Measurements from ENCODE around the gene EME2.
"Not testable (repeated sequence)": the region's sequence is repeated elsewhere in the genome, so short reads cannot be mapped to it uniquely, and the experiment has no call there.

The EME2 gene, protein sequence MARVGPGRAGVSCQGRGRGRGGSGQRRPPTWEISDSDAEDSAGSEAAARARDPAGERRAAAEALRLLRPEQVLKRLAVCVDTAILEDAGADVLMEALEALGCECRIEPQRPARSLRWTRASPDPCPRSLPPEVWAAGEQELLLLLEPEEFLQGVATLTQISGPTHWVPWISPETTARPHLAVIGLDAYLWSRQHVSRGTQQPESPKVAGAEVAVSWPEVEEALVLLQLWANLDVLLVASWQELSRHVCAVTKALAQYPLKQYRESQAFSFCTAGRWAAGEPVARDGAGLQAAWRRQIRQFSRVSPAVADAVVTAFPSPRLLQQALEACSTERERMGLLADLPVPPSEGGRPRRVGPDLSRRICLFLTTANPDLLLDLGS

DNA sequence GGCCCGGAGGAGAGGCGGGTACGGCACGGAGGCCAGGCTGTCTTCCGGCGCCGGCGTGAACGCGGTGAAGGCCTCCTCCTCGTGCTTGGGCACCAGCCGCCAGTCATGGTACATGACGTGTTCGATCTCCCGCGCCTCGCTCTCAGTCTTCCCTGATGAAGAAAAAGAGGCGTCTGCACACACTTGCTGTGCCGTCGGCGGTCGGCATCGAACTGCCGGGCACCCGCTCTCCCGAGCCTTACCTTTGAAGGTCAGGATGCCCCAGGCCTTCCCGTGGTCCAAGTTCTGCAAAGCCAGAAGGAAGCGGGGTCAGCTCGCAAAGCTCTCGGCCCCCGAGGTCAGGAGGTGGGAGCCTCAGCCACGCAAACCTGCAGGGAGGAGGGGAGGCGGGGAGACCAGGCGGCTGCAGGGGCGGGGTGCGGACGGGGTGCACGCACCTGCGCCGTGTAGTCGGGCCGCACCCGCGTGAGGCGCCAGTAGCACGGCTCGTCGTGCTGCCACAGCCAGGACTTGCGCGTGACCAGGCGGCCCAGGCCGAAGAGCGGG, at the start of gene EME2:
TSS of gene EME2 (plus strand) at position 449 of the 546 bp plus-strand sequence. CDS start 418 bp downstream, outside the sequence.
- Mint-ChIP-seq H3K36me3 (peaks cover 5% of the 10 kb centered on the region), H3K4me1 (peaks cover 9% of the 10 kb centered on the region), H3K4me3 (peak within 1 kb of the TSS; percentile 96), H3K9me3 (no peaks in the 10 kb centered on the region), H3K27me3 (no peaks in the 10 kb centered on the region), H3K27ac (peak within 1 kb of the TSS; percentile 99)

DNA sequence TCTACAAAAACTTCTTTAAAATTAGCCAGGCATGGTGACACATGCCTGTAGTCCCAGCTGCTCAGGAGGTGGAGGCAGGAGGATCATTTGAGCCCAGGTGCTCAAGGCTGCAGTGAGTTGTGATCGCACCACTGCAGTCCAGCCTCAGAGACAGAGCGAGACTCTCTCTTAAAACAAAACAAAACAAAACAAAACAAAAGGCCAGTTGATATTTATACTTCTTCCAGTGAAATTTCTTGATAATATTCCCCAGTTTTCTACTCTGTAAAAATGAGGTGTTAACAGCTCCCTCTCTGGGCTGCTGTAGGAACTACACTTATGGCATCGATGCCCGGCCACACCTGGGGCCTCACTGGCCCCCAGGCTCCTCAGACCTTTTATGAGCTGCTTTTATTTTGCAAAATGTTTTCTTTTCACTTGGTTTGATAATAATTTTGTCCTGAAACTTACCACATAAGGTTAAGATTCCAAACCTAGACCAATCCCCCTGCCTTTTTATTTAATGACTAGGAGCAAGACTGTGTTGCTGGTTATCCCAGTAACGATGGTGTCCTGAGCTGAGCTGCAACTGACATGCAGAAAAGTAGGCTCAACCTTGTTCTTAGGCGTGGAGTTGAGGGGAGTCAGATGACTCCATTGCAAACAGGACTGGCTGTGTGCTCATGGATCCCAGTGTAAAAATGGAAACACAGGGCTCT, 49.0 kb upstream of the EME2 start:
- no peaks in the 10 kb centered on the region for H3K9me3 Mint-ChIP-seq
- peaks cover 48% of the 10 kb centered on the region for H3K4me1 Mint-ChIP-seq
- H3K27me3 Mint-ChIP-seq: no peaks in the 10 kb centered on the region
- H3K27ac Mint-ChIP-seq: peak overlapping the region; percentile 30
- H3K36me3 Mint-ChIP-seq: peaks cover 3% of the 10 kb centered on the region
- no peak overlapping the region for H3K4me3 Mint-ChIP-seq

DNA sequence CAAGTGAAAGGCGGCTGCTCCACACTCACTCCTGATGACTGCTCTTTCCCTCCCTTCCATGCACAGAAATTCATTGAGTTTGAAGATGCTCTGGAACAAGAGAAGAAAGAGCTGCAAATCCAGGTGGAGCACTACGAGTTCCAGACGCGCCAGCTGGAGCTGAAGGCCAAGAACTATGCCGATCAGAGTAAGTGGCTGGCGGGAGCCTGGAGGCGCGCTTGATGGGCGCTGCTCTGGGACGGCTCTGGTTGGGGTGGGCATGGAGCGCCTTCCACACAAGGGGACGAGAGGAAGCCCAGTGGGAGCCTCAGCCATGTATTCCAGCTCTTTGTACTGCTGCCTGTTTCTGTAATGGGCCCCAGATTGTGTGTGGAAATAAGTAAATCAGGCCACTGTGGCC, 48.1 kb upstream of the EME2 start:
- H3K4me1 Mint-ChIP-seq: peaks cover 39% of the 10 kb centered on the region
- H3K9me3 Mint-ChIP-seq: no peaks in the 10 kb centered on the region
- H3K27ac Mint-ChIP-seq: no peak overlapping the region
- peaks cover 4% of the 10 kb centered on the region for H3K36me3 Mint-ChIP-seq
- H3K27me3 Mint-ChIP-seq: no peaks in the 10 kb centered on the region
- no peak overlapping the region for H3K4me3 Mint-ChIP-seq

DNA sequence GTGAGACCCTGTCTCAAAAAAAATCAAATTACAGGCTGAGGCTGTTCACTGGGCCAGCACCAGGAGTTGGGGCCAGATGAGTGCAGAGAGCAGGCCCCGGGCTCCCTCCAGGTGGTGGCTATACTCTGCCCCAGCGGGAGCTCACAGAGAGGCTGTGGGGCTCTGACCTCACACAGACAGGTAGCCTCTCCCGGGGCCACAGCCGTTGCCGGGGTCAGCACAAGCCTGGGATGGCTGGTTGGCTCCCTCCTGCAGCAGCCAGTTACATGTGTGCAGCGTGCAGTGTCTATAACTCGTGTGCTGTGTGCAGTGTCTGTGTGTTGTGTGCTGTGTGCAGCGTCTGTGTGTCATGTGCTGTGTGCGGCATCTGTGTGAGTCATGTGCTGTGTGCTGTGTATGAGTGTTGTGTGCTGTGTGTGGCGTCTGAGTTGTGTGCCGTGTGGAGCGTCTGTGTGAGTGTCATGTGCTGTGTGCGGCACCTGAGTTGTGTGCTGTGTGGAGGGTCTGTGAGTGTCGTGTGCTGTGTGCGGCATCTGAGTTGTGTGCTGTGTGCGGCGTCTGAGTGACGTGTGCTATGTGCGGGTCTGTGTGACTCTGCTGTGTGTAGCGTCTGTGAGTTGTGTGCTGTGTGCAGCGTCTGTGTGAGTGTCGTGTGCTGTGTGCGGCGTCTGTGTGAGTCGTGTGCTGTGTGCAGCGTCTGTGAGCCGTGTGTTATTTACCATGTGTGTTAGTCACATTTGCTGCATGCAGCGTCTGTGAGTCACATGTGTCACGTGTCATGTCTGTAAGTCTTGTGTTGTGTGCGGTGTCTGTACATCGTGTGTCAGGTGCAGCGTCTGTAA, 45.7 kb upstream of the EME2 start:
- Mint-ChIP-seq H3K27ac (peak overlapping the region; percentile 6), H3K36me3 (peaks cover 4% of the 10 kb centered on the region), H3K9me3 (no peaks in the 10 kb centered on the region), H3K4me3 (no peak overlapping the region), H3K4me1 (peaks cover 26% of the 10 kb centered on the region), H3K27me3 (no peaks in the 10 kb centered on the region)

DNA sequence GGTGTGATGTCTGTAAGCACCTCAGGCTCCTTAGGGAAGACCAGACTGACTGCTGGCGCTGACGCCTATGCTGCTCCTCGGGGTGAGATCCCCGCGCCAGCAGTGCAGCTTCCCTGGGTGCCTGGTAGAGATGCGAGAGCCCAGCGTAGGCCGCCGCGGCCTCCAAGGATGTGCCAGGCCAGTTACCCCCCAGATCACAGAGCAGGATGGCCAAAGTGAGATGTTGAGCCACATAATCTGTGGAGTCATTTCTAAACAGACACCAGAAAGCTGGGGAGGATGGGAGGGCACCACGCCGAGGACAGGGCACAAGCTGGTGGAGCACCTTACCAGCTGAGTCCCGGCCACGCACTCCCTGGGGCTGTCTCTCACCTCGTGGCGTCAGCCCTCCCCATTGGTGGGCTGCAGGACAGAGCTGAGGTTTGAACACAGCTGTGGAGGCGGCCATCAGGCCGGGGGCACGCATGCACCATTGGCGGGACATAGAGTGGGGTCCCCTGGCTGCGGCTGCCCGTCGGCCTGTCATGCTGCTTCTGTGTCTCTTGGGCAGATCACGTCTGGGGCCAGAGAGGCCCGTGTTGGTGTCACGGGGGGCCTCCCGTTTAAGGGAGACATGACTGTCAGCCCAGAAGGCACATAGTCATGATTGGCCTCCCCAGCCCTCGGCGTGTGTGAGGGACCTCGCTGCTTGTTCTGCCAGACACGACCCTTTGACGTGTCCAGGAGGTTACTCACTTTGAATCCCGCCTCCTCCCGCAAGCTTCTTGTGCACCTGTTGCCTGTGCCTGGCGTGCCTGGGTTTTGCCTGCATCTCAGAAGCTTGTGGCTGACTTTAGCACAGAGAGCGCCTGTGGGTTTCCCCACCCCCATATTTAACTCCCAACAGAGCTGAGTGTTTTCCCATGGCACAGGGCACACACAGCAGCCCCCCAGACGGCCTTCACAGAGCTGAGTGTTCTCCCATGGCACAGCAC, 44.7 kb upstream of the EME2 start:
- Mint-ChIP-seq H3K4me1 (peaks cover 16% of the 10 kb centered on the region), H3K27me3 (no peaks in the 10 kb centered on the region), H3K4me3 (no peak overlapping the region), H3K9me3 (no peaks in the 10 kb centered on the region), H3K36me3 (peaks cover 4% of the 10 kb centered on the region), H3K27ac (no peak overlapping the region)

DNA sequence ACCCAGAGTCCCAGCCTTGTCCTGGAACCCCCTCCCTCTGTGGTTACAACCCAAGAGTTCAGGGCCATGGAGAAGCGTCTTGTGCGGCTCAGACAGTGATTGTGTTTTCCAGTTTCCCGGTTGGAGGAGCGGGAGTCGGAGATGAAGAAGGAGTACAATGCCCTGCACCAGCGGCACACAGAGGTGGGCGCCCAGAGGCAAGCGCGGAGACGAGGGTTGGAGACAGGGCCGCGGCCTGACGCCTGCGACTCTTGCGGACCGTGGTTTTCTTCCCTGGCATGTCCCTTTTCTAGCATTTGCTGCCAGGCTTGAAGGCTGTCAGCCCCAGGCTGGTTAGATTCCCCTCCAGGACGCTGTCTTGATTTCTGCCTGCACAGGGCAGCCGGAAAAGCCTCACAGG, 43.6 kb upstream of the EME2 start:
- Mint-ChIP-seq H3K27ac (no peak overlapping the region), H3K27me3 (no peaks in the 10 kb centered on the region), H3K4me3 (no peak overlapping the region), H3K36me3 (peaks cover 4% of the 10 kb centered on the region), H3K4me1 (peaks cover 7% of the 10 kb centered on the region), H3K9me3 (no peaks in the 10 kb centered on the region)

DNA sequence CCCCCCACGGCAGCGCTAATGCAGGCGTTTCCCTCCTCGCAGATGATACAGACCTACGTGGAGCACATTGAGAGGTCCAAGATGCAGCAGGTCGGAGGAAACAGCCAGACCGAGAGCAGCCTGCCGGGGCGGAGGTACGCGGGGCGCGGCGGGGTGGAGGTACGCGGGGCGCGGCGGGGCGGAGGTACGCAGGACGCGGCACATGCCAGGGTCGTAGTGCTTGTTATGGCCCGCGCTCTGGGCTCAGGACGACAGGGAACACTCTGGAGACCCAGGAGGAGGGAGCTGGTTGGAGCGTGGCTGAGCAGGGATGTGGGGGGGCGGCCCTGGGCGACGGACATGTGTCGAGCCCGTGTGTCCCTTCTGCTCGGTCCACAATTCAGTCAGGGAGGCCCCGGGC, 43.2 kb upstream of the EME2 start:
- Mint-ChIP-seq H3K4me3 (no peak overlapping the region), H3K27me3 (no peaks in the 10 kb centered on the region), H3K27ac (no peak overlapping the region), H3K36me3 (peaks cover 4% of the 10 kb centered on the region), H3K9me3 (no peaks in the 10 kb centered on the region), H3K4me1 (peaks cover 7% of the 10 kb centered on the region)

DNA sequence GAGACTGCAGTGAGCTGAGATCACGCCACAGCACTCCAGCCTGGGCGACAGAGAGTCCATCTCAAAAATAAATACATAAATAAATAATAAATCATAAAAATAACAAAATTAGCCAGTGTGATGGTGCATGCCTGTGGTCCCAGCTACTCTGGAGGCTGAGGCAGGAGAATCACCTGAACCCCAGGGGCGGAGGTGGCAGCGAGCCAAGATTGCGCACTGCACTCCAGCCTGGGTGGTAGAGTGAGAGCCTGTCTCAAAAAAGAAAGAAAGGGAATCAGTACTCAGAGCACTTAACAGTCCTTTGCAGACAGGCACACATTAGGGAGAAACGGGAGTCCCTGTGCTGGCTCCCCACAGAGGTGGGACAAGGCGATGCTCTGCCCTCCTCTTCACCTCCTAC, 41.5 kb upstream of the EME2 start:
- Mint-ChIP-seq H3K36me3 (peaks cover 4% of the 10 kb centered on the region), H3K27ac (no peak overlapping the region), H3K4me1 (peaks cover 7% of the 10 kb centered on the region), H3K9me3 (no peaks in the 10 kb centered on the region), H3K4me3 (no peak overlapping the region), H3K27me3 (no peaks in the 10 kb centered on the region)

DNA sequence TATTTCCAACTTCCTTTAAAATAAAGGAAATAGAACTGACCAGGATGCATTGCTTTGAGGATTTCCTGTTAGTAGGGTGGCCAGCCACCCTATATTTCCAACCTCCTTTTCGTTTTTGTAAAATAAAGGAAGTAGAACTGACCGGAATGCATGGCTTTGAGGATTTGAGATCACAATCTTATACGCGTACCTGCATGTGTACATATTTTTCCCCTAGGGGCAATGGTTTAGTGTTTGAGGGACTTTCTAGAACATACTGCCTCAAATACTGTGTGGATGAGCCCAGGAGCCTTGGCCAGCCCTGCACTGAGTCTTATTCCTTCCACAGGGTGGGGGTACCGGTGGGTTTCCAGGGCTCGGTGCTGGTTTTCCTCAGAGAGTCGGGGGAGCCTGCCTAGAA, 41.0 kb upstream of the EME2 start:
- no peaks in the 10 kb centered on the region for H3K27me3 Mint-ChIP-seq
- no peaks in the 10 kb centered on the region for H3K9me3 Mint-ChIP-seq
- H3K27ac Mint-ChIP-seq: no peak overlapping the region
- no peak overlapping the region for H3K4me3 Mint-ChIP-seq
- H3K36me3 Mint-ChIP-seq: peaks cover 4% of the 10 kb centered on the region
- peaks cover 7% of the 10 kb centered on the region for H3K4me1 Mint-ChIP-seq

DNA sequence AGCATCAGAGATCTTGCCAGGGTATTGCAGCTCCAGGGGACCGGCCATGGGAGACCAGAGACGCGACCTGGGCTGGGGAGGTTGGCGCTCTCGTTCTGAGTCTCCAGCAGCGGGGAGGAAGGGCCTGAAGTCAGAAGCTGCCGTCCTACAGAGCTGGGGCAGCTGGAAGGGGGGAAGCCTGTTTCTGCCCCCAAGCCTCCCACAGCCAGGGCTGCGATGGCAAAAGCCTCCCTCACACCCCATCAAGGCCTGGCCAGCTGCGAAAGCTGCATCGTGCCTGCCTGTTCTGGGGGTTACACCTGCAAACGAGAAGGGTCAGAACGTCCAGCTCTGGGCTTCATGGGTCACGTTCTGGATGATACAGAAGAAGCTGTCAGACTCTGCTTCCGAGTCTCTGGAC, 40.5 kb upstream of the EME2 start:
- Mint-ChIP-seq H3K27ac (no peak overlapping the region), H3K27me3 (no peaks in the 10 kb centered on the region), H3K4me1 (peaks cover 4% of the 10 kb centered on the region), H3K4me3 (no peak overlapping the region), H3K9me3 (no peaks in the 10 kb centered on the region), H3K36me3 (peaks cover 1% of the 10 kb centered on the region)

DNA sequence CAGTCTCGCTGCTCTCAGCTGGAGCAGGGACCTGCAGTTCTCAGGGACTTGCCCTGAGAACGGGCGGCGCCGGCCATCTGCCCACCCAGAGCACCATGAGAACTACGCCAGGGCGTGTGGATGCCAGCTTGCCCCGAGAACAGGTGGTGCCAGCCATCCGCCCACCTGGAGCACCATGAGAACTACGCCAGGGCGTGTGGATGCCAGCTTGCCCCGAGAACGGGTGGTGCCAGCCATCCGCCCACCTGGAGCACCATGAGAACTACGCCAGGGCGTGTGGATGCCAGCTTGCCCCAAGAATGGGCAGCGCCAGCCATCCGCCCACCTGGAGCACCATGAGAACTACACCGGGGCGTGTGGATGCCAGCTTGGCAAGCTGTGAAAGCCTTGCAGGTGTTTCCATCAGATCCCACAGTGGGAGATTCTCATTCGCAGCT, 40.0 kb upstream of the EME2 start:
- not testable (repeated sequence) for H3K27me3 Mint-ChIP-seq, H3K36me3 Mint-ChIP-seq, H3K4me3 Mint-ChIP-seq, H3K27ac Mint-ChIP-seq, H3K4me1 Mint-ChIP-seq, H3K9me3 Mint-ChIP-seq

DNA sequence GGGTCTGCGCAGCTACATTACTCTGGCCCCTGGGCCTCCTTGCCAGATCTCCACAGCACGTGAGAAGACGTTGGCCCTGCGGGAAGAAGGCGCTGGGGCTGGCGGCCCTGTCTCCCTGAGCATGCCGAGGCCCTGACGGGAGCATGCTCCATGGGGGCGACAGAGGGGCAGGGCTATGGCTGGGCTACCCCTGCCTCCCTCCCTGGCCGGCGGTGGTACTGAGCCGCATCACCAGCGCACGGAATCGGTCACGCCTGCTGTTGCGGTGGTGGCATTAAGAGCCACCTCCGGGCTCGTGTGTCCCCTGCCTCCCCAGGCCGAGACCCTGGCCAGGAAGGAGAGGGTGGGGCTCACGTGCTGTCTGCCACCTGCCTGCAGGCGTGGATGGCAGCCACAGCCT, 38.5 kb upstream of the EME2 start:
- Mint-ChIP-seq H3K27me3 (no peaks in the 10 kb centered on the region), H3K4me3 (no peak overlapping the region), H3K27ac (no peak overlapping the region), H3K9me3 (no peaks in the 10 kb centered on the region), H3K36me3 (no peaks in the 10 kb centered on the region), H3K4me1 (no peaks in the 10 kb centered on the region)

DNA sequence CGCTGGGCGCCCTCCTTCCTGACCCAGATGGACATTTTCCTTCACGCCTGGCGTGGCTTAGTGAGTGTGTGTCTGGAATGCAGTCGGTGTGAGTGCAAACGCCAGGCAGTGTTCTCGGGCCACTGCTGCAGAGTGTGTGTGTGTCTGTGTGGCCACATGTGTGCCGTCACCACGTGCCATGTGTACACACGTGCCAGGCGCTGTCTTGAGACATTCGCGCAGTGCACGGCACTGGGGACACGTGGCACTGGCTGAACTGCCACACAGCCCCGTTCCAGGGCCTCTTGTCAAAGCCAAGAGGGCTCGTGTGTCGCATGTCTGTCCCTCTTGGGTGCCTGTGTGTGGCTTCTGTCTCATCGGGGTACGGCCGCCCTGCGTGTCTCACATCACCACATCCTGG, 37.8 kb upstream of the EME2 start:
- H3K27me3 Mint-ChIP-seq: no peaks in the 10 kb centered on the region
- no peak overlapping the region for H3K4me3 Mint-ChIP-seq
- H3K4me1 Mint-ChIP-seq: no peaks in the 10 kb centered on the region
- no peaks in the 10 kb centered on the region for H3K36me3 Mint-ChIP-seq
- no peaks in the 10 kb centered on the region for H3K9me3 Mint-ChIP-seq
- no peak overlapping the region for H3K27ac Mint-ChIP-seq

DNA sequence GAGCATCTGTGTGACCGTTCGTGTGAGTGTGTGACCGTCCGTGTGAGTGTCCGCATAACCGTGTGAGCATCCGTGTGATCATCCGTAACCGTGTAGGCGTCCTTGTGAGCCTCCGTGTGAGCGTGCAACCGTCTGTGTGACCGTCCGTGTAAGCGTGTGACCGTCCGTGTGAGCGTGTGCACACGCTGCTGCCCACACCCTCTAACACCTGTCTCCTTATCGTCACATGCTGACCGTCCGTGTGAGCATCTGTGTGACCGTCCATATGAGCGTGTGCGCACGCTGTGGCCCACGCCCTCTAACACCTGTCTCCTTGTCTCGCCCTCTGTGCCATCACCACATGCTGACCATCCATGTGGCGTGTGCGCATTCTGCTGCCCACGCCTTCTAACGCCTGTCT, 32.4 kb upstream of the EME2 start:
- no peak overlapping the region for H3K27ac Mint-ChIP-seq
- no peaks in the 10 kb centered on the region for H3K9me3 Mint-ChIP-seq
- H3K27me3 Mint-ChIP-seq: no peaks in the 10 kb centered on the region
- no peaks in the 10 kb centered on the region for H3K36me3 Mint-ChIP-seq
- H3K4me3 Mint-ChIP-seq: no peak overlapping the region
- H3K4me1 Mint-ChIP-seq: no peaks in the 10 kb centered on the region
